ENCODE results near the gene C2orf74.

DNA sequence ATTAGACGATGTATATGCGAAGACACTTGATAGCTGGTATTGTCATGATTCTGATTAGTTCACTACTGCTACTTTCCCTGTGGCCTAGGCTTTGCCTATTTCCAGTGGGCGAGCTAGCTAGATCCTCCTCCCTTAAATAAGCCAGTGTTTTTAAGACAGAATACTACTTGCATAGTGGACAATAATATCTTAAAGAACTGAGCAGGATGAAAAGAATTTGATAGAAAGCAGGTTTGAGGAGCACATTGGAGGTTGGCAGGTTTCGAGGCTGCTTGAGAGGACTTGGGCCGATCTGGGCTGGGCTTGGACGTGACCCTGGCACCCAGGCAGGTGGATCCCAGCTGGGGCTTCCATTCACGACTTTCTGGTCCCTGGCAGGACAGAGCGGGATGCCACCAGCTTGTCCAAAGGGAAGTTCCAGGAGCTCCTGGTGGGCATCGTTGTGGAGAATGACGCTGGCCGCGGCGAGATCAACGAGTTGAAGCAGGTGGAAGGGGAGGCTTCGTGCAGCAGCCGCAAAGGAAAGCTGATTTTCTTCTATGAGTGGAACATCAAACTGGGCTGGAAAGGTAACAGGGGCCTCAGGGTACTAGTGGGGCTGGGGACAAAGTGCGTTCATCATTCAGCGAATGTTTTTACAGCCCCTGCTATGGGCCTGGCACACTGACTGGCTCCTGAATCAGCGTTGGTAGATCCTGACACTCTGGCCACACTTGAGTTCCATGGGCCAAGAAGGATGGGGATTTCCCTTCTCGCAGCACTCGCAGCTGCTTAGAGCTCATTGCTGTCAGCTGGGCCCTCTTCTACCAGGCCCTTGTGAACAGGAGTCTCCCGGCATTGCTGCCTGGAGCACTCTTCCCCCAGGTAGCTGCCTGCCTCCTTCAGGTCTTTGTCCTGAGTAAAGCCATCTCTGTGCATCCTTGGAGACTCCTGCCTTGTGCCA is 16.9 kb downstream of the C2orf74 start:
- TF ChIP-seq, protein P1, sequence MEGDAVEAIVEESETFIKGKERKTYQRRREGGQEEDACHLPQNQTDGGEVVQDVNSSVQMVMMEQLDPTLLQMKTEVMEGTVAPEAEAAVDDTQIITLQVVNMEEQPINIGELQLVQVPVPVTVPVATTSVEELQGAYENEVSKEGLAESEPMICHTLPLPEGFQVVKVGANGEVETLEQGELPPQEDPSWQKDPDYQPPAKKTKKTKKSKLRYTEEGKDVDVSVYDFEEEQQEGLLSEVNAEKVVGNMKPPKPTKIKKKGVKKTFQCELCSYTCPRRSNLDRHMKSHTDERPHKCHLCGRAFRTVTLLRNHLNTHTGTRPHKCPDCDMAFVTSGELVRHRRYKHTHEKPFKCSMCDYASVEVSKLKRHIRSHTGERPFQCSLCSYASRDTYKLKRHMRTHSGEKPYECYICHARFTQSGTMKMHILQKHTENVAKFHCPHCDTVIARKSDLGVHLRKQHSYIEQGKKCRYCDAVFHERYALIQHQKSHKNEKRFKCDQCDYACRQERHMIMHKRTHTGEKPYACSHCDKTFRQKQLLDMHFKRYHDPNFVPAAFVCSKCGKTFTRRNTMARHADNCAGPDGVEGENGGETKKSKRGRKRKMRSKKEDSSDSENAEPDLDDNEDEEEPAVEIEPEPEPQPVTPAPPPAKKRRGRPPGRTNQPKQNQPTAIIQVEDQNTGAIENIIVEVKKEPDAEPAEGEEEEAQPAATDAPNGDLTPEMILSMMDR (IDR thresholded peaks at IDR 0.05), result no peak
- no peak for TF ChIP-seq EP300 (IDR thresholded peaks at IDR 0.05)
- no peak for TF ChIP-seq POLR2AphosphoS5 (IDR thresholded peaks at IDR 0.05)
- no peak for TF ChIP-seq POLR2A (IDR thresholded peaks at IDR 0.05)
